SU-DHL-6 (cell line): ENCODE measurements around the gene DBF4B.

ENCODE experiments used
- CTCF ChIP-seq: fragments of 200-600 bp; sonication (generic); IDR thresholded peaks from one replicate; pipeline ENCODE4 v1.5.1; 2017; ENCODE audit warnings: antibody characterized with exemption, mild to moderate bottlenecking, low read length, moderate library complexity; ENCODE audit not compliant: insufficient read depth, poor library complexity, severe bottlenecking
- EZH2phosphoT487 ChIP-seq: fragments of 200-600 bp; sonication (generic), shearing (Covaris generic); conservative IDR thresholded peaks from 2 replicates; pipeline ENCODE4 v1.6.1; 2018; ENCODE audit warnings: mild to moderate bottlenecking, antibody characterized with exemption, low read length, moderate library complexity, mixed read lengths

DNA sequence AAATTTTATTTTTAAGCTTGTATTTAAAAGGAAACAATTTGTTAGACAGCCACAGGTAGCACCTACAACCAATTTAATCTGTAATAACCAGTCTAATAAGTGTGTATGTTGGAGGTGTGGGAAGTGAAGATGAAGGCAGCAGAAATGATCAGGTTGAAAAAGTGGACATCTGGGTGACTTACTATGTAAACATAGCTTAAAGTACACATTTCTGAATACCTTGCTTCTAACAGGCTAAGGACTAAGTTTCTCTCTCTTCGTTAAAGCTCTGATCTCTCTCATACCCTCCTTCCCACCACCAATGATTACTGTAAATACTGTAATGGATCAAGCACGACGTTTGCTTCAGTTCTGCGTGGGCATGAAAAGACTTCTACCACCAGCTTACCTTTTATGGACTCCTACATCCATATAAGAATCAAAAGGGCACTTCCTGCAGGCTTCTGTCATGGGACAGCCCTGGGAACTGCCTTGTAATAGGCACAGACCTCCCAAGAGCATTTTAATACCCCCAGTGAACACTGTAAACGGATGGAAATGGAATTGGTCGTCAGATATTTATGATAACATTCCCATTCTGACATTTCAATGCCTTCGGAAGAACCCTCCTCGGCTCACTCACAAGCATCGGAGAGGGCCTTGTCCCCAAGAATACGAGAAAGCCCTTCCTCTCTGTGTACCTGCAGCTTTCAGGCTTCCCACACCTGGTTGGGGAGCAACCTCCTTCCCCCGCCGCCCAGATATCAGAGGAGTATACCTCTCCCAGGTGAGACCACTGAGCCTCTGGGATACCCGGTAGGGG lies 19.6 kb upstream of the DBF4B start:
- TF ChIP-seq CTCF, result no peak
- TF ChIP-seq EZH2phosphoT487, result no peak
